ENCODE measurements around the gene BMP7.

BMP7 gene

DNA sequence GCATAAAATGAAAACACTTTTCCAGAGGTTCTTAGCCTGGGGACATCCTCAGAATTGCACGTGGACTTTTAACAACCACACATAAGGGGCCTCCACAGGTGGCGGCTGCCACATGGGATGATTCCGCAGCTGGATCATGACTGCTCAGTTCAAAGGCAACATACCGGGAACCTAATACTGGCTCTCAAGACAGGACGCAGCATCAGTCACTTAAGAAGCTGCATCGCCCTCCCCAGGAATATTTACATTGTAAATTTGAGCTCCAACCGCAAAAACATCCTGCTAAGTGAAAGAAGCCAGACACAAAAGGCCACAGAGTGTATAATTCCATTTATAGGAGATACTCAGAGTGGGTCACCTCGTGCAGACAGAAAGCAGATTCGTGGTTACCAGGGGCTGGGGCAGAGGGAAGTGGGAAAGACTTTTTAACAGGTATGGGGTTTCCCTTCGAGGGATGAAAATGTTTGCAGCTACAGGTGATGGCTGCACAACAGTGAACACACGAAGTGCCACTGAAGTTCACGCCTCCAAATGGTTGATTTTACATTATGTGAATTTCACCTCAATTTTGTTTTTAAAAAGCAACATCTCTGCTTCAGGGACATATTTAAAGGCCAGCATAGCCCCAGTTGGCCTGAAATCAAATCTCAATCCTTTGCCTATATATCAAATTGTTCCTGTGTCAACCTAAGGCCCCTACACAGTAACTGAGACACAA lies 141.5 kb downstream of the BMP7 start:
- no peak for DNase-seq (ENCODE audit: low read depth in 2 of 2)

DNA sequence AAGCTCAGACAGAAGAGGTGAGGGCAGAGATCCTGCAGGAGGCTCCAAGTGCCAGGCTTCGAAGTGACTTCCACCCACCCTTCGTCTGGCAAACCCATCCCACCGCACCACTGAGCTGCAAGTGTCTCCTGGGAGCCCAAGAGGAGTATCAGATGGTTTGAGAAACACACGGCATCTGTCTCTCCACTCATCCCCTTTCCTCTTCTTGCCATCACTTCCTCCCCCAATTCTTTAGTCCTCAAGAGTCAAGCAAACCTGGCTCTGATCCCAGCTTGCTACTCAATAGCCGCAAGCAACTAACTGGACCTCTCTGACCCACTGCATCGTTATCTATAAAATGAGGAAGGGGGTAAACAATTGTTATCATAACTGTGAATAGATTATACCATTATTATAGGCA lies 142.1 kb downstream of the BMP7 start:
- no peak for DNase-seq (ENCODE audit: low read depth in 2 of 2)

DNA sequence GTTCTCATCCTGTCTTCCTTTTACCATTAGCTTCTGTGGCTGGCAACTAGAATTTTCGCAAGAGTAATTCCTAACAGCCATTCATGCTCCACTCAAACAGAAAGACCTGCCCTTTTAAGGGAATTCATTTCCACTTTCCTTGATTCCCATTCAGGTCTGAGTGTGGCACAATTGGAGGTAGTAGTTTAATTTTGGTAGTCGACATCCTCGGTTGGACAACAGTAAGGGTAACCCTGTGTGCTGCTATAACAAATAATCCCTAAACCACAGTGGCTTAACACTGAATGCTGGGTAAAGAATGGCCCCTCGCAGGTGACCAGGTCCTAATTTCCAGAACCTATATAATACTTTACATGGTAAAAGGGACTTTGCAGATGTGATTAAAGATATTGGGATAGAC lies 142.9 kb downstream of the BMP7 start:
- DNase-seq (ENCODE audit: low read depth in 2 of 2), result no peak

DNA sequence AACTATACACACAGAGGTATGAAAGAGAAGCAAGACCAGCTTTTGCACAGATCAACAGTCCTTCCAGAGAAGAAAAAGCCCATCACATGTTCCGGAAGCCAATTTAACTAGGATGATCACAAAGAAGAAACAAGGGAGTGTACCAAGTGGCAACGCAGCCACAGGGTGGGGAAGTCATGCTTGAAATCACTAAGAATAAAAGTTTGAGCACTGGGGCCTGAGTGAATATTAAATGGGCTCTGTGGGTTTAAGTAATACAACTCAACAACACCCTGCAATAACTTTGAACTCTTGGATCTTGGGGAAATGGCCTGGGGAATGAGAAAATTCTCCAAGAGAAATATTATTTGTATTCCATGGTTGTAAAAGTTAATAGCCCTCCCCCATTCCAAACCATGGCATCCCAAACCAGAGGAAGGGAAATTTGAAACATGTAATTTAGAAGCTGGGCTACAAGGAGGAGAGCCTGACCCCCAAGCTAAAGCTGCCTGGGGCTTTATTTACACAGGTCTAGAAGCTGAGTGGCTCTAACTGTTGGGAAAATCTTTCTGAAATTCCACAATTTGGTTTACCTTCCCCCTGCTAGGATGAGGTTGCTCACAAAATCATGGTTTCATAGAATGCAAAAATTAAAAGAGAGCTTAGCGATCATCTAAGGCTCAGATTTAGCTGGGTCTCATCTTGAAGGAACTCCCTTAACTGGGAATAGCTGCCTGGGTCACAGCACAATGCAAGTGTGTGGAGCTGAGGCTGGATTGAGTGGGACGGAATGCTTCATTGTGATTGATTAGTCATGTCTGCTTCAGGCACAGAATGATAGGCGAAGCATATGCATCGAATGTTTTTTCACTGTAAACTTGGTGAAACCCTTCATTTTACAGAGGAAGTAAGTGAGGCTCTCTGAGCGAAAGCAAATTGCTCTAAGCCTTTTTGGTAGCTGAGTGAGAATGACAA lies 143.6 kb downstream of the BMP7 start:
- DNase-seq (ENCODE audit: low read depth in 2 of 2), result no peak

DNA sequence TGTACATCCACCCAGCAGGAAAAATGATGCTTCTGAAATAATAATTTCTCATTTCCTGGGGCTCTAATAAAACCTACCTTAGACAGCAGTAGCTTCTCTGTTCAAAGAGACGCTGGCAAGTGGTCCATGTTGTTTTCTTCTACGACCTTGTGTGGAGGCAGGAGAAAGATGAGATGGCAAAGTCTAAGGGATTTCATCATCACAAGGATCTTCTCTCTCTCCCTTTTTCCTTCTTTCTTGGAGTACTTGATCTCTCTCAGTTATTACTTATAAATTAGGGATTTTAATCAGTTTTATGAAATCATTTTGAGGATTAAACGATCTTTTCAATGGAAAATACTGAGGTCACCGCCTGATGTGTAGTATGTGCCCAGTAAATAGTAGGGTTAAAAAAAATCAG lies 147.5 kb downstream of the BMP7 start:
- no peak for DNase-seq (ENCODE audit: low read depth in 2 of 2)

Data from stimulated activated CD4-positive, alpha-beta T cell treated with anti-CD3 and anti-CD28 coated beads, Interleukin-12 subunit alpha, Interleukin-12 subunit beta, amount 100 ng/mL, for 24 hours (primary cell).